VCaP (cell line): Measurements from ENCODE around the gene PSTK.
A peak's percentile ranks its signal among the peaks of the same experiment; 100 is the strongest.

Experiments used
- H3K27ac ChIP-seq: fragments of 450-650 bp; 2 replicates; pipeline ENCODE4 v1.5.1; 2017
- TF ChIP-seq, protein P1 (sequence below): fragments of 450-650 bp; conservative IDR thresholded peaks from 2 replicates; pipeline ENCODE4 v1.5.1; 2017; ENCODE audit warnings: mild to moderate bottlenecking, moderate library complexity

Gene PSTK

DNA sequence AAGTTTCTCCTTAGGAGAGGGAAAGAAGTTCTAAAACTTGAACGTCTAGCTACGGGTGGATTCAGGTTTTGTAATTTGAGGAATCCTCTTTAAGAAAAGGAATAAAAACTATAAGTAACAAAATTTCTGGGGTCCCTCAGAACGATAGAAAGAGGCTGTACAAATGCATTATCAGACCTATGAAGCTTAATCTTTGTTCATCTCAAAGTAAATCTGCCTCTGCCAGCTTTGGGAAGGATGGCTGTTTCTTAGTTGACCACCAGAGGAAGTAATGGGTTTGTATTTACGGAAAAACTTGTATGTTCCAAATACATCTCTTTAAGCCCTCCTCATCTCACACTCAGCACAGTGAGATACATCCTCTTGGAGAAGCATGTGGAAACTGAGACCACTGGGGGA, 864 bp downstream of the PSTK start:
- TF ChIP-seq, protein P1, sequence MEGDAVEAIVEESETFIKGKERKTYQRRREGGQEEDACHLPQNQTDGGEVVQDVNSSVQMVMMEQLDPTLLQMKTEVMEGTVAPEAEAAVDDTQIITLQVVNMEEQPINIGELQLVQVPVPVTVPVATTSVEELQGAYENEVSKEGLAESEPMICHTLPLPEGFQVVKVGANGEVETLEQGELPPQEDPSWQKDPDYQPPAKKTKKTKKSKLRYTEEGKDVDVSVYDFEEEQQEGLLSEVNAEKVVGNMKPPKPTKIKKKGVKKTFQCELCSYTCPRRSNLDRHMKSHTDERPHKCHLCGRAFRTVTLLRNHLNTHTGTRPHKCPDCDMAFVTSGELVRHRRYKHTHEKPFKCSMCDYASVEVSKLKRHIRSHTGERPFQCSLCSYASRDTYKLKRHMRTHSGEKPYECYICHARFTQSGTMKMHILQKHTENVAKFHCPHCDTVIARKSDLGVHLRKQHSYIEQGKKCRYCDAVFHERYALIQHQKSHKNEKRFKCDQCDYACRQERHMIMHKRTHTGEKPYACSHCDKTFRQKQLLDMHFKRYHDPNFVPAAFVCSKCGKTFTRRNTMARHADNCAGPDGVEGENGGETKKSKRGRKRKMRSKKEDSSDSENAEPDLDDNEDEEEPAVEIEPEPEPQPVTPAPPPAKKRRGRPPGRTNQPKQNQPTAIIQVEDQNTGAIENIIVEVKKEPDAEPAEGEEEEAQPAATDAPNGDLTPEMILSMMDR, result peak; percentile 53; the same call in 1 of the 2 replicates
- H3K27ac ChIP-seq, result peak overlapping the region; percentile 82

GRCh38 chr10:122983898-122984297, 3.7 kb downstream of the PSTK start:
- TF ChIP-seq, protein P1, result no peak
- no peak overlapping the region for H3K27ac ChIP-seq

DNA sequence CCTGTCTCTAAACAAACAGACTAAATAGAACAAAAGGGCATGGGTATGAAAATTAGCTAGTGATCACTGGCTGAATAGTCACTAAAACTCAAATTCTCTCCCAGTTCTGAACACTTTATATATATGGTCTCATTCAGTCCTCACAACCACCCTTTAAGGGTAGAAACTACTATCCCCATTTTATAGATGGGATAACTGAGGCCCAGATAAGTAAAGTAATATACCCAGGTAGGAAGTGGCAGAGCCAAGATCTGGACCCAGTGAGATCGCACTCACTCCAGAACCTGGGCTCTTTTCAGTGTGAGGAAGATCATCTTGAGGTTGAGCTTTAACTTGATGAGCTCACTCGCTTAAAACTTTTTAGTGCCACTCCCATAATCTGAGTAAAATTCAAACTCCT, 4.5 kb downstream of the PSTK start:
- H3K27ac ChIP-seq, result no peak overlapping the region
- TF ChIP-seq, protein P1, result no peak

GRCh38 chr10:122986335-122986734, 6.1 kb downstream of the PSTK start:
- TF ChIP-seq, protein P1, result no peak

GRCh38 chr10:122988501-122988900, 8.3 kb downstream of the PSTK start:
- H3K27ac ChIP-seq, result no peak overlapping the region
- TF ChIP-seq, protein P1, result no peak

More at GRCh38 chr10:122986335-122986734, 6.1 kb downstream of the PSTK start:
- H3K27ac ChIP-seq, result no peak overlapping the region

- H3K27ac ChIP-seq, result no peak overlapping the region
- TF ChIP-seq, protein P1, result no peak
These were observed 10.1 kb downstream of the PSTK start for GRCh38 chr10:122990278-122990677.

GRCh38 chr10:122992031-122992585, 11.9 kb downstream of the PSTK start:
- no peak overlapping the region for H3K27ac ChIP-seq
- TF ChIP-seq, protein P1, result no peak
